K562 (cell line): ENCODE data around the gene PHLDB3. TPM values are rescaled to one million over a fixed set of nuclear protein-coding genes. Genes with fewer than 3 reads are reported as not detected.
A peak's percentile ranks its signal among the peaks of the same experiment; 100 is the strongest.

Experiments used
- ATAC-seq: fragments of 200-7000 bp; cut with Tn5 transposase; 3 replicates; pipeline ENCODE4 v1.9.1; 2020; ENCODE audit warnings: moderate library complexity
- Bru-seq: library from RNA; stranded (reverse); fragments of 400-500 nt; gene quantifications from one replicate; lab custom pipeline; 2021; lab: Mats Ljungman, UMichigan
- BruChase-seq, 2 experiments: library from RNA; stranded (reverse); fragments of 400-500 nt; gene quantifications; one replicate each; lab custom pipeline; 2021; lab: Mats Ljungman, UMichigan
- BruUV-seq: library from RNA; stranded (reverse); fragments of 400-500 nt; replicated peaks from 2 replicates; lab custom pipeline; 2021; lab: Mats Ljungman, UMichigan
- CTCF ChIA-PET: fragments of 300-600 bp; formaldehyde crosslinking; extraction: SDS; loops from one replicate; lab custom pipeline; 2021; ENCODE audit warnings: low intra/inter-chr PET ratio; lab: Yijun Ruan, JAX
- POLR2A ChIA-PET: fragments of 300-600, 350-650 bp; sonication (Branson Sonifier 250); formaldehyde crosslinking; extraction: SDS; loops from one replicate; lab custom pipeline; 2021; ENCODE audit warnings: antibody characterized with exemption, inconsistent platforms; lab: Yijun Ruan, JAX
- DNase-seq, 4 experiments: peaks; one replicate each; pipeline versions ENCODE4 v3.0.0 to v3.0.0-alpha.2; 2011 to 2018; ENCODE audit warnings: low spot score in 3 of 4, mixed read lengths in 3 of 4; ENCODE audit errors: extremely low read depth in 1 of 4
- FAIRE-seq: peaks from 2 replicates; lab custom pipeline; 2011; peaks lifted over from hg19 to GRCh38; lab: Jason Lieb, UNC
- H2AFZ ChIP-seq: 2 replicates; pipeline ENCODE4 v1.6.0; 2011; ENCODE audit warnings: low read depth, low read length, control low read depth, inconsistent platforms
- H3K27ac ChIP-seq: fragments of 200-600 bp; 3 replicates; pipeline ENCODE4 v1.8.0; 2011; ENCODE audit warnings: low read depth, mild to moderate bottlenecking, control low read depth, inconsistent platforms, low read length, moderate library complexity, mixed read lengths; ENCODE audit errors: extremely low read depth
- H3K27me3 ChIP-seq, 2 experiments: fragments of 300-600 bp in 1 of 2; 2 replicates in 1 of 2; 3 replicates in 1 of 2; pipeline versions ENCODE4 v1.6.0 to v1.8.0; 2011; ENCODE audit warnings: inconsistent platforms in 2 of 2, low read length in 2 of 2, mild to moderate bottlenecking in 1 of 2, mixed read lengths in 1 of 2, moderate library complexity in 1 of 2; ENCODE audit not compliant: control insufficient read depth in 2 of 2, insufficient read depth in 2 of 2
- H3K36me3 ChIP-seq: fragments of 300-600 bp; 3 replicates; pipeline ENCODE4 v1.8.0; 2011; ENCODE audit warnings: mild to moderate bottlenecking, low read length, inconsistent platforms; ENCODE audit not compliant: control insufficient read depth, insufficient read depth
- H3K4me1 ChIP-seq, 2 experiments: fragments of 200-600 bp in 1 of 2; replicated peaks in 1 of 2; 2 replicates in 1 of 2; 3 replicates in 1 of 2; pipeline versions ENCODE4 v1.5.1 to v1.8.0; 2011; ENCODE audit warnings: inconsistent platforms in 2 of 2, low read length in 2 of 2, mild to moderate bottlenecking in 1 of 2, mixed read lengths in 1 of 2, moderate library complexity in 1 of 2; ENCODE audit not compliant: control insufficient read depth in 2 of 2, insufficient read depth in 2 of 2
- H3K4me2 ChIP-seq: 2 replicates; pipeline ENCODE4 v1.6.1; 2011; ENCODE audit warnings: low read length, control low read depth, inconsistent platforms, mixed read lengths; ENCODE audit not compliant: insufficient read depth
- H3K4me3 ChIP-seq: fragments of 200-600 bp; sonication (generic), shearing (Covaris generic); 2 replicates; pipeline ENCODE4 v1.5.1; 2016; ENCODE audit warnings: control low read depth, inconsistent platforms
- H3K79me2 ChIP-seq: fragments of 200-600 bp; 3 replicates; pipeline ENCODE4 v1.8.0; 2011; ENCODE audit warnings: low read length, inconsistent platforms; ENCODE audit not compliant: control insufficient read depth, insufficient read depth
- H3K9ac ChIP-seq, 2 experiments: 2 replicates each; pipeline versions ENCODE4 v1.6.0 to v1.6.1; 2011; ENCODE audit warnings: low read depth in 2 of 2, low read length in 2 of 2, control low read depth in 1 of 2, inconsistent platforms in 1 of 2, mild to moderate bottlenecking in 1 of 2, mixed read lengths in 1 of 2; ENCODE audit not compliant: insufficient read depth in 1 of 2
- H3K9me1 ChIP-seq: one replicate; pipeline ENCODE4 v1.6.0; 2011; ENCODE audit warnings: inconsistent platforms, mild to moderate bottlenecking, low read length, moderate library complexity; ENCODE audit not compliant: control insufficient read depth, insufficient read depth
- H3K9me3 ChIP-seq: replicated peaks from 2 replicates; pipeline ENCODE4 v1.5.1; 2011; ENCODE audit warnings: low read depth, low read length, inconsistent platforms; ENCODE audit not compliant: control insufficient read depth, insufficient read depth
- H4K20me1 ChIP-seq: replicated peaks from 2 replicates; pipeline ENCODE4 v1.6.1; 2011; ENCODE audit warnings: low read length, inconsistent platforms, mixed read lengths; ENCODE audit not compliant: control insufficient read depth, insufficient read depth
- BCL6 ChIP-seq: fragments of 250-450 bp; sonication (Bioruptor Pico); IDR thresholded peaks from 2 replicates; pipeline ENCODE4 v1.4.0; 2020
- CCNT2 ChIP-seq: IDR thresholded peaks from 2 replicates; pipeline ENCODE4 v1.6.1; 2011; ENCODE audit warnings: borderline replicate concordance, low read depth, mild to moderate bottlenecking, moderate library complexity, mixed read lengths, low read length; ENCODE audit not compliant: insufficient read length; ENCODE audit errors: extremely low read depth
- ELF1 ChIP-seq: fragments of 200-800 bp; sonication (Bioruptor generic); IDR thresholded peaks from 2 replicates; pipeline ENCODE4 v1.6.1; 2016; ENCODE audit warnings: missing genetic modification characterization, missing compliant biosample characterization
- FOS ChIP-seq: IDR thresholded peaks from 3 replicates; pipeline ENCODE4 v1.6.1; 2011; ENCODE audit not compliant: insufficient read length; ENCODE audit errors: extremely low read depth
- GABPB1 ChIP-seq: sonication (generic); formaldehyde crosslinking; IDR thresholded peaks from 2 replicates; pipeline ENCODE4 v1.8.0; 2022; ENCODE audit warnings: mild to moderate bottlenecking, missing genetic modification reagents
- MEIS2 ChIP-seq: fragments of 450-650 bp; IDR thresholded peaks from 2 replicates; pipeline ENCODE4 v1.6.1; 2014; ENCODE audit warnings: mild to moderate bottlenecking; ENCODE audit not compliant: partially characterized antibody
- NR2C2 ChIP-seq, 2 experiments: fragments of 200-800 bp in 1 of 2; sonication (Bioruptor generic) in 1 of 2; sonication (generic) in 1 of 2; formaldehyde crosslinking in 1 of 2; IDR thresholded peaks; 2 replicates each; pipeline versions ENCODE4 v1.6.1 to v1.8.0; 2016 to 2022; ENCODE audit warnings: mild to moderate bottlenecking in 1 of 2, missing compliant biosample characterization in 1 of 2, missing genetic modification characterization in 1 of 2, missing genetic modification reagents in 1 of 2
- THRAP3 ChIP-seq: fragments of 450-650 bp; IDR thresholded peaks from 2 replicates; pipeline ENCODE4 v1.6.1; 2016; ENCODE audit warnings: mild to moderate bottlenecking, inconsistent platforms, borderline replicate concordance
- ZBTB33 ChIP-seq: sonication (generic); formaldehyde crosslinking; IDR thresholded peaks from 2 replicates; pipeline ENCODE4 v1.8.1; 2023; ENCODE audit warnings: mild to moderate bottlenecking, missing genetic modification reagents
- ZBTB5 ChIP-seq: fragments of 450-650 bp; IDR thresholded peaks from 2 replicates; pipeline ENCODE4 v1.6.1; 2017; ENCODE audit warnings: antibody characterized with exemption
- ZBTB7A ChIP-seq: IDR thresholded peaks from 2 replicates; pipeline ENCODE4 v1.6.1; 2011; ENCODE audit warnings: low read depth, mild to moderate bottlenecking, low read length, moderate library complexity, borderline replicate concordance; ENCODE audit not compliant: control insufficient read depth
- WGBS: fragments of 100-300 bp; shearing (Covaris generic); methylation state at CpG from one replicate; pipeline ENCODE4 v1.1.6; 2016; ENCODE audit warnings: low coverage, mixed read lengths; ENCODE audit not compliant: insufficient coverage; ENCODE audit errors: missing lambda C conversion rate; 5-methylcytosine and 5-hydroxymethylcytosine counted together
- in situ Hi-C: fragments of 300-500 bp; cut with MboI; formaldehyde crosslinking; loops from 4 replicates; pipeline ENCODE4 v1.15.0; 2018; ENCODE audit warnings: inconsistent platforms, mixed read lengths
- intact Hi-C: fragments of 100-400 bp; cut with micrococcal nuclease; formaldehyde crosslinking; loops from 2 replicates; pipeline ENCODE4 v1.14.2; 2022
- long read RNA-seq, 3 experiments: library from polyadenylated mRNA in 2 of 3; library from RNA in 1 of 3; unstranded in 2 of 3; stranded (forward) in 1 of 3; transcript quantifications; one replicate each; pipeline ENCODE4 v2.0.0, GENCODE V29; 2019 to 2022
- polyA minus RNA-seq, 3 experiments: library from RNA; depleted of rRNA, polyadenylated mRNA; stranded (reverse); fragments of >200 nt; gene quantifications; 2 replicates each; pipeline ENCODE4 v1.2.3, GENCODE V29; 2011
- polyA plus RNA-seq, 8 experiments: library from polyadenylated mRNA; depleted of rRNA in 4 of 8; stranded (reverse) in 5 of 8; unstranded in 3 of 8; fragments of >200 nt; fragmentation: Nextera tagmentation in 2 of 8; fragmentation: Illumina TruSeq in 1 of 8; extraction: Ambion mirVana in 2 of 8; extraction: Trizol in 1 of 8; gene quantifications; 2 replicates each; pipeline versions ENCODE4 v1.2.1 to v1.2.3, GENCODE V29; 2011 to 2014; ENCODE audit warnings: inconsistent platforms in 1 of 8, missing spikeins in 1 of 8
- total RNA-seq, 7 experiments: library from RNA; depleted of rRNA in 6 of 7; stranded (reverse); fragments of >200 nt in 6 of 7; fragmentation: Illumina TruSeq in 2 of 7; extraction: Trizol in 2 of 7; gene quantifications; 2 replicates each; pipeline versions ENCODE4 v1.2.1 to v1.2.3, GENCODE V29; 2011 to 2021; ENCODE audit warnings: low replicate concordance in 1 of 7

Gene PHLDB3
- 14.2 and 34.8 TPM in 2 replicates for total RNA-seq (2011; cell fraction: chromatin; rRNA removed; ENCODE audit: low replicate concordance)
- 26.8 and 32.0 TPM in 2 replicates for total RNA-seq (2011; cell fraction: nucleolus; rRNA removed)
- 21.6 and 22.4 TPM in 2 replicates for total RNA-seq (2011; cell fraction: nucleoplasm; rRNA removed)
- total RNA-seq (2014; rRNA removed) (23.5 and 28.0 TPM in 2 replicates), total RNA-seq (2014; rRNA removed; fragmentation: Illumina TruSeq; extraction: Trizol) (1.1 and 1.6 TPM in 2 replicates), total RNA-seq (2015; rRNA removed; fragmentation: Illumina TruSeq; extraction: Trizol) (5.4 and 6.4 TPM in 2 replicates), total RNA-seq (2021) (11.8 and 12.7 TPM in 2 replicates), polyA plus RNA-seq (2011; rRNA removed) (3.5 and 6.1 TPM in 2 replicates), polyA plus RNA-seq (2014; fragmentation: Illumina TruSeq; extraction: Trizol) (3.9 and 6.7 TPM in 2 replicates), polyA plus RNA-seq (2014; fragmentation: Nextera tagmentation; extraction: Ambion mirVana) (under 1 TPM; 0.04 to 0.06 TPM), polyA plus RNA-seq (2014; rRNA removed) (5.2 and 11.4 TPM in 2 replicates), polyA minus RNA-seq (2011; rRNA and poly(A)+ RNA removed) (2.2 and 2.6 TPM in 2 replicates), Bru-seq, nascent RNA (percentile 54 among the genes with signal in this experiment), BruChase-seq, experiment 1, labeled RNA remaining after a 2-hour chase (percentile 47 among the genes with signal in this experiment), BruChase-seq, experiment 2, labeled RNA remaining after a 6-hour chase (percentile 51 among the genes with signal in this experiment)
- 4.1 and 7.2 TPM in 2 replicates for polyA plus RNA-seq (2011; cell fraction: cytosol; rRNA removed)
- 14.5 and 21.6 TPM in 2 replicates for polyA plus RNA-seq (2011; cell fraction: nucleus; rRNA removed)
- polyA plus RNA-seq (2012), result 6.0 and 10.5 TPM in 2 replicates
- polyA minus RNA-seq (2011; cell fraction: cytosol; rRNA and poly(A)+ RNA removed), result 6.7 and 8.9 TPM in 2 replicates
- 11.0 and 13.3 TPM in 2 replicates for polyA minus RNA-seq (2011; cell fraction: nucleus; rRNA and poly(A)+ RNA removed)
- long read RNA-seq, experiment 1, partial matches to known transcripts, result 4 of 10 reads
- long read RNA-seq, experiment 1, other reads (novel, unspliced or antisense), result 6 of 10 reads
- long read RNA-seq, experiment 2, partial matches to known transcripts, result 1 of 4 reads
- long read RNA-seq, experiment 2, other reads (novel, unspliced or antisense), result 3 of 4 reads
- long read RNA-seq, experiment 3, partial matches to known transcripts, result 0 of 2 reads
- long read RNA-seq, experiment 3, other reads (novel, unspliced or antisense), result 2 of 2 reads

GRCh38 chr19:43504426-43505185, at the start of gene PHLDB3:
TSS of gene PHLDB3 (minus strand) at chr19:43504746. CDS start at chr19:43504118, 628 bp downstream.
- intact Hi-C loops, result loop anchor here (5.0 kb wide), 2 partner anchors 42 to 57 kb away; no protein-coding TSS in a partner anchor
- Histone ChIP-seq H3K4me3 (peak within 1 kb of the TSS; percentile 70), H4K20me1 (no peaks in the 10 kb centered on the region), H3K27ac (peak within 1 kb of the TSS; percentile 65), H3K9me1 (no peaks in the 10 kb centered on the region), H3K9me3 (no peaks in the 10 kb centered on the region), H3K9ac (peak within 1 kb of the TSS; percentile 77 to 96), H2AFZ (peak within 1 kb of the TSS; percentile 99), H3K4me1 (peaks cover 21 to 33% of the 10 kb centered on the region in 2 experiments), H3K36me3 (0 out of 3 replicates have a peak, but pooled peaks cover 2% of the 10 kb centered on the region), H3K4me2 (peak within 1 kb of the TSS; percentile 87), H3K79me2 (no peaks in the 10 kb centered on the region), H3K27me3 (no peaks in the 10 kb centered on the region)
- DNase-seq (peak in 3 of 4 experiments; percentile 27 to 52 (median 49)), ATAC-seq (peak; percentile 53), FAIRE-seq (no peak)
- CTCF ChIA-PET, result interaction anchor here (0.6 kb wide), 1 partner anchor 64 kb away, joined by 9 read pairs; no protein-coding TSS in a partner anchor
- WGBS, result 24% methylated on average over 24 of the region's 42 CpGs
- no TSS peak for BruUV-seq
- POLR2A ChIA-PET, result interaction anchor here (0.6 to 1.2 kb wide), 6 partner anchors 8 to 1742 kb away, joined by 3 to 4 read pairs (median 3); no protein-coding TSS in a partner anchor
- in situ Hi-C loops, result no loop called here
- TF ChIP-seq ZBTB7A, result peak; percentile 25; the same call in 1 of the 2 replicates
- TF ChIP-seq ZBTB5, result no peak
- no peak for TF ChIP-seq ZBTB33 (CRISPR knock-in tag)
- TF ChIP-seq GABPB1 (CRISPR knock-in tag), result peak; percentile 48; the same call in 1 of the 2 replicates
- no peak for TF ChIP-seq BCL6 (CRISPR knock-in tag)
- TF ChIP-seq ELF1 (tag), result peak; percentile 60
- no peak for TF ChIP-seq CCNT2
- no peak for TF ChIP-seq THRAP3
- no peak for TF ChIP-seq NR2C2 (CRISPR knock-in tag; IDR thresholded peaks at IDR 0.05)
- TF ChIP-seq NR2C2 (tag; IDR thresholded peaks at IDR 0.05), result peak; percentile 89; the same call in 1 of the 2 replicates
- TF ChIP-seq MEIS2, result peak; percentile 1
- TF ChIP-seq FOS, result no peak
